Panc1 (cell line): Measurements from ENCODE around the gene SGMS1.

Source experiments
- POLR2AphosphoS5 ChIP-seq: IDR thresholded peaks from 2 replicates; pipeline ENCODE4 v1.6.1; 2012; ENCODE audit warnings: mild to moderate bottlenecking, low read depth, low read length, moderate library complexity
- TF ChIP-seq, protein P1 (sequence below): fragments of 450-650 bp; IDR thresholded peaks from 2 replicates; pipeline ENCODE4 v1.5.1; 2017; ENCODE audit warnings: mild to moderate bottlenecking

DNA sequence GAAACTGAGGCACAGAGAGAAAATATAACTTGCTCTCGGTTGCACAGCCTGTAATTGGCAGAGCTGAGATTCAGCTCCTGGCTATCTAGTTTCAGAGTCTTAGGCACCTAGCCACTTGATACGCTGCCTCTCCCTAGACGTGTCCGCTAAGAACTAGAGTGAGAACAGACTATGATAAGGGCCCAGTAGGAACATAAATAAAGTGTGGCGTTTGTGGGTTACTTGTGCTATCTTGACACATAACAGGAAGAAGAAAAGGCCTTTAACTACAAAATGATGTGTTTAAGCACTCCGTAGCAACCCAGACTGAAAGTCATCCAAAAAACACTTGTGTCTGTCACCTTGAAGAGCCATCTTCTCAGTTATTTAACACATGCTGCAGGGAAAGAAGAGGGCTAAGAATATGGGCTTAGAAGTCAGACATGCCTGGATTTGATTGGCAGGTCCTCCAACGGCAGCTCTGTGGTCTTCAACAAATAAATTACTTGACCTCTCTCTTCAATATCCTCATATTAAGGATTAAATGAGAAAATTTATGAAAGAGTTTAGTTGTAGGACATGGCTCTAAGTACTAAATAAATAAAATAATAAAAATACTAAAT, 96.2 kb downstream of the SGMS1 start:
- TF ChIP-seq, protein P1, sequence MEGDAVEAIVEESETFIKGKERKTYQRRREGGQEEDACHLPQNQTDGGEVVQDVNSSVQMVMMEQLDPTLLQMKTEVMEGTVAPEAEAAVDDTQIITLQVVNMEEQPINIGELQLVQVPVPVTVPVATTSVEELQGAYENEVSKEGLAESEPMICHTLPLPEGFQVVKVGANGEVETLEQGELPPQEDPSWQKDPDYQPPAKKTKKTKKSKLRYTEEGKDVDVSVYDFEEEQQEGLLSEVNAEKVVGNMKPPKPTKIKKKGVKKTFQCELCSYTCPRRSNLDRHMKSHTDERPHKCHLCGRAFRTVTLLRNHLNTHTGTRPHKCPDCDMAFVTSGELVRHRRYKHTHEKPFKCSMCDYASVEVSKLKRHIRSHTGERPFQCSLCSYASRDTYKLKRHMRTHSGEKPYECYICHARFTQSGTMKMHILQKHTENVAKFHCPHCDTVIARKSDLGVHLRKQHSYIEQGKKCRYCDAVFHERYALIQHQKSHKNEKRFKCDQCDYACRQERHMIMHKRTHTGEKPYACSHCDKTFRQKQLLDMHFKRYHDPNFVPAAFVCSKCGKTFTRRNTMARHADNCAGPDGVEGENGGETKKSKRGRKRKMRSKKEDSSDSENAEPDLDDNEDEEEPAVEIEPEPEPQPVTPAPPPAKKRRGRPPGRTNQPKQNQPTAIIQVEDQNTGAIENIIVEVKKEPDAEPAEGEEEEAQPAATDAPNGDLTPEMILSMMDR = no peak
- no peak for TF ChIP-seq POLR2AphosphoS5
